Ishikawa (cell line): Measurements from ENCODE around the gene SOHLH2.

Source experiments
- CEBPB ChIP-seq: IDR thresholded peaks from 2 replicates; pipeline ENCODE4 v1.6.1; 2012
- CREB1 ChIP-seq: IDR thresholded peaks from 2 replicates; pipeline ENCODE4 v1.6.1; 2012; ENCODE audit warnings: low read depth
- EGR1 ChIP-seq: IDR thresholded peaks from 2 replicates; pipeline ENCODE4 v1.6.1; 2012
- EP300 ChIP-seq: IDR thresholded peaks from 2 replicates; pipeline ENCODE4 v1.6.1; 2012; ENCODE audit warnings: borderline replicate concordance
- FOXM1 ChIP-seq: IDR thresholded peaks from 2 replicates; pipeline ENCODE4 v1.6.1; 2012; ENCODE audit warnings: low read depth, borderline replicate concordance
- MAX ChIP-seq: IDR thresholded peaks from 2 replicates; pipeline ENCODE4 v1.6.1; 2012
- NFIC ChIP-seq: IDR thresholded peaks from 2 replicates; pipeline ENCODE4 v1.6.1; 2012
- RAD21 ChIP-seq: IDR thresholded peaks from 2 replicates; pipeline ENCODE4 v1.6.1; 2012; ENCODE audit warnings: low read depth
- REST ChIP-seq: IDR thresholded peaks from 2 replicates; pipeline ENCODE4 v1.6.1; 2012; ENCODE audit warnings: low read depth, mild to moderate bottlenecking
- TAF1 ChIP-seq: IDR thresholded peaks from 2 replicates; pipeline ENCODE4 v1.6.1; 2012; ENCODE audit warnings: low read depth, mild to moderate bottlenecking
- TCF12 ChIP-seq: IDR thresholded peaks from 2 replicates; pipeline ENCODE4 v1.6.1; 2012; ENCODE audit warnings: low read depth
- TEAD4 ChIP-seq: IDR thresholded peaks from 2 replicates; pipeline ENCODE4 v1.6.1; 2012
- USF1 ChIP-seq: IDR thresholded peaks from 2 replicates; pipeline ENCODE4 v1.6.1; 2012
- YY1 ChIP-seq: IDR thresholded peaks from 2 replicates; pipeline ENCODE4 v1.6.1; 2012; ENCODE audit warnings: low read depth
- ZBTB7A ChIP-seq: IDR thresholded peaks from 2 replicates; pipeline ENCODE4 v1.6.1; 2012; ENCODE audit warnings: low read depth

The SOHLH2 gene

GRCh38 chr13:36174923-36175322 lies 39.4 kb downstream of the SOHLH2 start:
- TF ChIP-seq TAF1 = no peak
- no peak for TF ChIP-seq MAX
- TF ChIP-seq RAD21 = no peak
- no peak for TF ChIP-seq CEBPB

GRCh38 chr13:36173571-36174322 lies 40.6 kb downstream of the SOHLH2 start:
- TF ChIP-seq EGR1 = no peak
- peak; percentile 56 for TF ChIP-seq REST

- TF ChIP-seq RAD21 (no peak), CEBPB (no peak), USF1 (no peak), TAF1 (no peak), EGR1 (no peak), TEAD4 (no peak), FOXM1 (no peak), EP300 (no peak), NFIC (no peak), CREB1 (no peak), ZBTB7A (no peak), TCF12 (no peak), REST (no peak), MAX (no peak), YY1 (no peak)
Measured at GRCh38 chr13:36166046-36166445, 48.3 kb downstream of the SOHLH2 start.

GRCh38 chr13:36163809-36164308 lies 50.5 kb downstream of the SOHLH2 start:
- TF ChIP-seq NFIC (0 out of 2 replicates have a peak, but pooled peaks have one; percentile 39), FOXM1 (no peak), EP300 (no peak), TCF12 (no peak)

- TF ChIP-seq ZBTB7A (no peak), MAX (no peak), TEAD4 (no peak), RAD21 (no peak), YY1 (no peak), CREB1 (no peak), EP300 (no peak), TAF1 (no peak), CEBPB (no peak), EGR1 (no peak), FOXM1 (no peak), USF1 (no peak), REST (no peak), TCF12 (no peak), NFIC (no peak)
Measured at GRCh38 chr13:36163286-36163685, 51.1 kb downstream of the SOHLH2 start.
